Activated B cell treated with CpG ODN at 0.5 μM for 24 hours (primary cell): Measurements from ENCODE around the gene PERP. TPM values are rescaled to one million over a fixed set of nuclear protein-coding genes. Genes with fewer than 3 reads are reported as not detected.

ENCODE experiments used
- ATAC-seq: fragments of 200-7000 bp; cut with Tn5 transposase; one replicate; pipeline ENCODE4 v1.10.0; 2021; ENCODE audit warnings: low read depth, mild to moderate bottlenecking, moderate library complexity
- CTCF ChIA-PET: fragments of 350-600 bp; sonication (Branson Sonifier 250); formaldehyde crosslinking; loops from one replicate; lab custom pipeline; 2021; ENCODE audit warnings: antibody characterized with exemption; lab: Charles Lee
- POLR2A ChIA-PET: fragments of 350-600 bp; sonication (Branson Sonifier 250); formaldehyde crosslinking; loops from one replicate; lab custom pipeline; 2021; ENCODE audit warnings: antibody characterized with exemption; lab: Charles Lee
- DNase-seq: peaks from one replicate; pipeline ENCODE4 v3.0.0; 2022
- H3K27ac Mint-ChIP-seq: one replicate; pipeline ENCODE4 v1.8.0; 2020; ENCODE audit warnings: mixed read lengths
- H3K27me3 Mint-ChIP-seq: one replicate; pipeline ENCODE4 v1.8.0; 2021; ENCODE audit warnings: mixed read lengths
- H3K36me3 Mint-ChIP-seq: one replicate; pipeline ENCODE4 v1.8.0; 2021; ENCODE audit warnings: low read depth, mixed read lengths
- H3K4me1 Mint-ChIP-seq: one replicate; pipeline ENCODE4 v1.8.0; 2021; ENCODE audit warnings: mixed read lengths
- H3K4me3 Mint-ChIP-seq: one replicate; pipeline ENCODE4 v1.8.0; 2020; ENCODE audit warnings: mild to moderate bottlenecking, mixed read lengths
- H3K9me3 Mint-ChIP-seq: one replicate; pipeline ENCODE4 v1.8.0; 2020; ENCODE audit warnings: mixed read lengths
- CTCF ChIP-seq: fragments of 200-600 bp; IDR thresholded peaks from one replicate; pipeline ENCODE4 v1.8.0; 2022; ENCODE audit warnings: antibody characterized with exemption, mild to moderate bottlenecking
- intact Hi-C: fragments of 100-400 bp; cut with micrococcal nuclease; formaldehyde crosslinking; loops from one replicate; pipeline ENCODE4 v1.15.1; 2024
- total RNA-seq: library from RNA; stranded (reverse); gene quantifications from 2 replicates; pipeline ENCODE4 v1.2.3, GENCODE V29; 2022

The PERP gene
- total RNA-seq, 1 donor from 2014 or later: 0.18 TPM

DNA sequence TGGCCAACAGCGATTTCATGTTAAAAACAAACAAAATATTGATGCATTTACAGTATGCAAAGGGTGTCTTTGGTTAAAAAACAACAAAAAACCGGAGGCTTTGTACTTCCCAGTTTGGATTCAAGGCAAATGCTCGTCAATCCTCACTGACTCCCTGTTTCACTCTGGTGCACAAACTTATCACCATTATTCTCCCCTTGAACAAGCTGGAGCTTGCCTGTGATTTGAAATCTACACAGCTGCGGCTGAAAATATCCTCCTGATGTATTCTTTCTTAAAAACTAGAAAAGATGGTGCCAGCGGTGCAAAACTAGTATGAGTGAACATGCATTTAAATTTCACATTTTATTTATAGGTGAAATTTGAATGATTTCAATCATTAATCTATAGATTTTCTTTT lies 3.3 kb downstream of the PERP start:
- CTCF ChIA-PET: interaction anchor here (3.2 kb wide), 1 partner anchor 12 kb away, joined by 15 read pairs; no protein-coding TSS in a partner anchor

DNA sequence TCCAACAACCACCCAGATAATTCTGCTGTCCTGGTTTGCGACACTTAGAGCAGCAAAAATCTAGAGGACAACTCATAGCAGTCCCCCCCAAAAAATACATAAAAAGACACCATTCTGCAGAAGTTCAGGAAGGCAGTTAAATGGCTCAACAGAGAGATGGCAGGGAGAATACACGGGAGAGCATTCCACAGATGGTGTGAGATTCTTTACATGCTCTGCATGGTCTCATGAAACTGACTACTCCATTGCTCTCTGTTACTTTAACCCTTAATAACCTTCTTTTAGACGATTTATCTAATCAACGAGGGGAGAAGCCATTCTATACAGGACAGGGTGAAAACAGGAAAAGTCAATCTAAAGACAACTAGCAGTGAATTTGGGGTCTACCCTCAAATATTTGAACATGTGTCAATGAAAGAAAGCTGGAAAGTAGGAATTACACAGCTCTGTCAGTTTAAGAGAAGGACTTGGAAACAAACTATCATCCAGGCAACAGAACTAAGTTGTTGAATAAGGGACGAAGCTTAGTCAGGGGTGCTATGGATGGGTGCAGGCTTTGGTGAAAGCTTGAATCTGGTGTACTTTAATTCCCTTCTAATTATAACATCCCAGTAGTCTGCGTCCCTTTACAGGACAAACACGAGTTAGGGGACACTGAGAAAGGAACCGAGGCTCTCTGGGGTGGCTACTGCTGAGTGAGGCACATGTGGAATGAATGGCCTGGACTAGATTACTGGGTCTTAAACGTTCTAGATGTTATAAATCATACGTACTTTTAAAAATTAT lies 5.1 kb downstream of the PERP start:
- no peak overlapping the region for H3K4me3 Mint-ChIP-seq
- H3K9me3 Mint-ChIP-seq: peaks cover 4% of the 10 kb centered on the region
- no peak for TF ChIP-seq CTCF
- H3K36me3 Mint-ChIP-seq: no peaks in the 10 kb centered on the region
- H3K27me3 Mint-ChIP-seq: peaks cover 46% of the 10 kb centered on the region
- ATAC-seq (no peak), DNase-seq (no peak)
- intact Hi-C loops: no loop called here
- CTCF ChIA-PET: no interaction called here
- POLR2A ChIA-PET: no interaction called here
- no peak overlapping the region for H3K27ac Mint-ChIP-seq
- peaks cover 8% of the 10 kb centered on the region for H3K4me1 Mint-ChIP-seq

More for the DNA sequence above, 3.3 kb downstream of the PERP start:
- Mint-ChIP-seq H3K27me3 (peaks cover 43% of the 10 kb centered on the region), H3K4me3 (no peak overlapping the region), H3K27ac (no peak overlapping the region), H3K36me3 (no peaks in the 10 kb centered on the region), H3K4me1 (peaks cover 17% of the 10 kb centered on the region), H3K9me3 (no peaks in the 10 kb centered on the region)
- intact Hi-C loops: no loop called here
- POLR2A ChIA-PET: no interaction called here
- DNase-seq (no peak), ATAC-seq (no peak)
- TF ChIP-seq CTCF: no peak

- no peak overlapping the region for H3K27ac Mint-ChIP-seq
- CTCF ChIA-PET: no interaction called here
- peaks cover 37% of the 10 kb centered on the region for H3K27me3 Mint-ChIP-seq
- no peak for TF ChIP-seq CTCF
- H3K9me3 Mint-ChIP-seq: peaks cover 4% of the 10 kb centered on the region
- no peak for ATAC-seq
- H3K4me3 Mint-ChIP-seq: no peak overlapping the region
- DNase-seq: no peak
- no peaks in the 10 kb centered on the region for H3K36me3 Mint-ChIP-seq
- POLR2A ChIA-PET: interaction anchor here (0.7 kb wide), 1 partner anchor 618 kb away, joined by 3 read pairs; no protein-coding TSS in a partner anchor
- intact Hi-C loops: no loop called here
- no peaks in the 10 kb centered on the region for H3K4me1 Mint-ChIP-seq
These were observed 7.4 kb downstream of the PERP start for GRCh38 chr6:138099832-138100231.

DNA sequence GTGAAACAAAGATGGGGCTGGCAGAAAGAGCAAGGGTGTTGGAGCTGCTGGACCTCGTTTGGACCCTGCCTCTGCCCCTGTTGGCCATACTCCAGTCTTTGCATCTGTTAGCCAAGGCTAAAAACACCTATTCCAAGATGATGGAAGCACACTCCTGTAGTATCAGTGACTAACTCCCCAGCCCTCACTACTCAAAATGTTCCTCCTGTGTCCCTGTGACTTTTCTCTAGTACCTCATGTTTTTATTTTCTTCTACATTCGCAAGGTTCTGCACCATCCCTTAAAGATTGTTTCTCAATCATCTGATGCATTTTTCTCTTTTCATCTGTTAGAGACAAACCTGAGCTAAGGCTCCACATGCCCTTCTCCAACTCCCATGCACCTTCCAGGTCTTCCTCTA lies 8.9 kb downstream of the PERP start:
- Mint-ChIP-seq H3K4me3 (no peak overlapping the region), H3K27me3 (peaks cover 31% of the 10 kb centered on the region), H3K4me1 (no peaks in the 10 kb centered on the region), H3K9me3 (peaks cover 4% of the 10 kb centered on the region), H3K36me3 (no peaks in the 10 kb centered on the region), H3K27ac (no peak overlapping the region)
- intact Hi-C loops: no loop called here
- ChIA-PET POLR2A (no interaction called here), CTCF (no interaction called here)
- TF ChIP-seq CTCF: no peak
- no peak for ATAC-seq
- DNase-seq: no peak

DNA sequence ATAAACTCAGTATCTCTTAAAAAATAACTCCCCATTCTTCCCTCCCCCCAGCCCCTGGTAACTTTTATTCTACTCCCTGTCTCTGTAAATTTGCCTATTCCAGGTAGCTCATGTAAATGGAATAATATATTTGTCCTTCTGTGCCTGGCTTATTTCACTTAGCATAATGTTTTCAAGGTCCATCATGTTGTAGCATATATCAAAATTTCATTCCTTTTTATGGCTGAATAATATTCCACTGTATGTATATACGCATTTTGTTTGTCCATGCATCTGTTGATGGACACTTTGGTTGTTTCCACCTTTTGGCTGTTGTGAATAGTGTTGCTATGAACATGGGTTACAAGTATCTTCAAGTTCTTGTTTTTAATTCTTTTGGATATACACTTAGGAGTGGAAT lies 13.0 kb downstream of the PERP start:
- Mint-ChIP-seq H3K4me3 (no peak overlapping the region), H3K4me1 (no peaks in the 10 kb centered on the region), H3K9me3 (peaks cover 4% of the 10 kb centered on the region), H3K27me3 (peaks cover 27% of the 10 kb centered on the region), H3K27ac (no peak overlapping the region), H3K36me3 (no peaks in the 10 kb centered on the region)
- ChIA-PET CTCF (no interaction called here), POLR2A (no interaction called here)
- ATAC-seq (no peak), DNase-seq (no peak)
- TF ChIP-seq CTCF: no peak
- intact Hi-C loops: no loop called here
